Fibroblast of the conjunctiva (primary cell): Measurements from ENCODE around the gene IVD.
A peak's percentile ranks its signal among the peaks of the same experiment; 100 is the strongest.

Experiments used
- DNase-seq: peaks from one replicate; pipeline ENCODE4 v3.0.0-alpha.2; 2010; ENCODE audit warnings: low read depth

The IVD gene

DNA sequence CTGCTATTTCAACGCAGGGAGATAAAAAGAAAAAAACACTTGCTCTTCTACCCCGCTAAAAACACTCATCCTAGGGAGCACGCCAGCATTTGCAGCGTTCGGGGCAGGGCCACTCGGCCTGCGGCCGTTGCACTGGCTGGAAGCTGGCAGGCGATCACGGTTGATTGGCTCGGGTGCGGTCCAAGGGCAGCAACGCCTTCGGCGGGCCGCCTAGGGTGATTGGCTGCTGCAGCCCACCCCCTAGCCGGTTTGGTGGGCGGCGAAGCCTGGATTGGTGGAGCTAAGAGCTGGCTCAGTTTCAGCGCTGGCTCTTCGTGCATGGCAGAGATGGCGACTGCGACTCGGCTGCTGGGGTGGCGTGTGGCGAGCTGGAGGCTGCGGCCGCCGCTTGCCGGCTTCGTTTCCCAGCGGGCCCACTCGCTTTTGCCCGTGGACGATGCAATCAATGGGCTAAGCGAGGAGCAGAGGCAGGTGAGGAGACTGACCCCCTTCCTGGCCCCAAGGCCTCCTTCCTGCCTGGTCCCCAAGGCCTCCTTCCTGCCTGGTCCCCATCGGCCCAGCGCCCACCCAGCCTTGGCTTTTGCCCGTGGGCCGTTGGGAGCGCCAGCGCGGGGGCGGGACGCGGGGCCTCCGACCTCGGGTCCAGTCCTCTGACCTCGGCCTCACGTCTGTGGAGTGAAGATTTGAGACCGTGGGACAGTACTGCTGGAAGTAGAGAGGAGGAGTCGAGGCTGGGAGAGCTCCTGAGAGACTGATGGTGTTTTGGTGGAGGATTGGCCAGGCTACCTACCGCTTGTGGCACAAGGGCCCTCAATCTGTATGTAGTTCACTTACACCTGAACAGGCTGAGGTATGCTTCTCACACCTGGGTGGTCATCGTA, at the start of gene IVD:
TSS of gene IVD (plus strand) at position 295 of the 881 bp plus-strand sequence. CDS start at position 328, 33 bp downstream.
- peak; percentile 94 for DNase-seq

DNA sequence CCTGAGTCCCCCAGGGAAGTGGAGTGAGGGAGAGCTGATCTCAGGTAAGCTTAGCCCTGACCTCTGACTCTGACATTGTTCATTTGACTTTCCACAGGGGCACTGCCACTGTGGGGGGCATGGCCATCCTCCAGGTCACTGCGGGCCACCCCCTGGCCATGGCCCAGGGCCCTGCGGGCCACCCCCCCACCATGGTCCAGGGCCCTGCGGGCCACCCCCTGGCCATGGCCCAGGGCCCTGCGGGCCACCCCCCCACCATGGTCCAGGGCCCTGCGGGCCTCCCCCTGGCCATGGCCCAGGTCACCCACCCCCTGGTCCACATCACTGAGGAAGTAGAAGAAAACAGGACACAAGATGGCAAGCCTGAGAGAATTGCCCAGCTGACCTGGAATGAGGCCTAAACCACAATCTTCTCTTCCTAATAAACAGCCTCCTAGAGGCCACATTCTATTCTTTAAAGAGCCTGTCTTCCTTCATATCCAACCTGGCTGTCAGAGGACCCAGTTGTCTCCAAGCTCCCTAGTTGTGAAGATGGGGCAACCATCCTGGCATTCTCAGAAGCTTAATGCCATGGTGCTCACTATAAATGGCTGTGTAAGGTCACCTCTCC, 49.5 kb upstream of the IVD start:
- no peak for DNase-seq

DNA sequence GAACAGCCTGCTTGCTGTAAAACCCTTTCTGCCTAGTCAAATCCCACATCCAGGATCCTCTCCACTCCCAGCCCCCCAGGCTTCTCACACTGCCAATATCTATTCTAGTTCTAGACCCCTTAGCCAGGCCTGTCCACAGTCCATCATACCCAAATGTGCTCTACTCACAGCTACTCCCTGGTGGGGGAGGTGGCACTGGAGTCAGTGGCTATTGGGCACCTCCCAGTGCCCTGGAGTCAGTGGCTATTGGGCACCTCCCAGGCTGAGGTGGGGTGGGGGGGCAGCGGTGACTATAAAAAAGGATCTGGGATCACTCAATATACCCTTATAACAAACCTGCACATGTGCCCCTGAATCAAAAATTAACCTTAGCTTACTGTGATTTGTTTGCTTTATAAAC, 48.3 kb upstream of the IVD start:
- no peak for DNase-seq

DNA sequence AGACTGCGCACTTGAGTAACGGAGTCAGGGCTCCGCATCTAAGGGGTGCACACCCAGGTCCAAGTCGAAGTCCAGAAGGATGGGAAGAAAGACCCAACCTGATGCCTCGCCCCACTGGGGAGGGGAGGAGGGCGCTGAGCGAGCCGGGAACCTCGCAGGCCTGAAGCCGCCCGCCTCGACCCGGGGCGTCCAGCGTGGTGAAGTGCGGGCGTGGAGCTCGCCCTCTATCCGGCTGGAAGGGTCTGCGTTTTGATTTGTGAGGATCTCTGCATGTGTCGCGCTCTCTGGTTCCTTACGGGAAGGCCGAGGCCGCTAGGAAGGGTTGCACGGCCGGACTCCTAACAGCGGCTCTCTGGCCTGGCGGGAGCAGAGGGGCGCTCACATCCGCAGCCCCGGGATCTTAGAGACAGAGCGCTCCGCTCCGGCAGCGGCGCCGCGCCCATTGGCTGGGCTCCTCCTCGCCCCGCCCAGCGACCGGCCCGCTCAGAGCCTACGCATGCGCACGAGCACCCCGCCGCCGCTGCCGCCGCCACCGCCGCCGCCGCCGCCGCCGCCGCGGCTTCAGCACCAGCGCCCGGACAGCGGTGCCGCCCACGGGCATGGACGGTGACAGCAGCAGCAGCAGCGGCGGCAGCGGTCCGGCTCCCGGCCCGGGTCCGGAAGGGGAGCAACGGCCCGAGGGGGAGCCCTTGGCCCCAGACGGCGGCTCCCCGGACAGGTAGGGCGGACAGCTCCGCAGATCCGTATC, 47.7 kb upstream of the IVD start, which contains the start of gene DISP2:
TSS of gene DISP2 (plus strand) at position 497 of the 748 bp plus-strand sequence. CDS start at position 600, 103 bp downstream.
- peak; percentile 44 for DNase-seq

DNA sequence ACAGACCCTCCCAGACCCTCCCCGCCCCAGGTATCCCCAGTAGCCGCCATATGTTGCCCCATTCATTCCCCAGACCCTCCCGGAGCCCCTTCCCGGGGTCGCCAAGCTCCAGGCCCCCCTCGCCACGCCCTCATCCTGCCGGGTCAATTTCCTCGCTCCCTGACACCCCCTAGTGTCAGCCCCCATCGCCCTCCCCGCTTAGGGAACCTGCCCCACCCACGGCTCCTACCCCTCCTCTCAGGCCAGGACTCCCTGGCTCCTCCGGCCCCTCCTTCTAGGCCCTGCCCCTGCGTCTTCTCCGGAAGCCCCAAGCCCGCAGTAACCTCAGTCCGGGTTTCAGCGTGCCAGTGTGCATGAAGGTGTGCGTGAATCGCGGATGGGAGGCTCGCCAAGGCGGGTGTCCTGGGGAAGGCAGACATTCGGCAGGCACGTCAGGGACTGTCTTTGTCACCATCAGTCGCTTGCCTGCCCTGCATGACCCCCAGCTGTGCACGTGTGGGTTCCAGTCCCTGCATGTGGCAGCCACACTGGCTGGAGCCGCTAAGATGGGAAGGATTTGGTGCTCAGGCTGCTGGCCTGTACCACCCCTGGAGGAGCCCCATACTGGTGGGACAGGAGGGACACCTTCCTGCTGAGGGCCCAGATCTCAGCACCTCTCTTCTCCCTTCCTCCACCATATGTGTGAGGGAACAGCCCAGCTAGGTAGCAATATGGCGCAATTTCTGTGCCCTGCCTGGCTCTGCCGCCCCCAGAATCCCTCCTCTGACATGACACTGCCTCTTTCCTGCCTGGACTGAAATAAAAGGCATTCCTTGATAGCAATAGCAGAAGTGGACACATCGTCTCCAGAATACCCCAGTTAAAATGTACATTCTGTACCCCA, 46.9 kb upstream of the IVD start:
- DNase-seq = no peak

DNA sequence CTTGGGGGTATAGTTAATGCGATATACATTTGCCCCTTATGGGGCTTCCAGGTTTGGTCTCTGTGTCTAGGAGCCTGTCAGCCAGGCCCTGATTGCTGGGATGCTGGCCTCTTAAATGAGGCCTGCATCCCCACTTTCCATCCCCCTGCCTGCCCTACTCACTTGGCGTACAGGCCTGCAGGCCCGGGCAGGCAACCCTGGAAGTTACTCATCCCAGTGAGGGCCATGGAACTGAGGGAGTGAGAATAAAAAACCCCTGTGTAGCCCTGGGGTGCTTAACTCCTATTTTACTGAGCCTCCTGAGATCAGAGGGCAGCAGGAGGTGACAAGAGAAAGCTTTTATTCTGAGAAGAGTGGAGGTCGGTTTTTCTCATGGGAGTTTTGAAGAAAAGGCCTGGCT, 45.6 kb upstream of the IVD start:
- no peak for DNase-seq

DNA sequence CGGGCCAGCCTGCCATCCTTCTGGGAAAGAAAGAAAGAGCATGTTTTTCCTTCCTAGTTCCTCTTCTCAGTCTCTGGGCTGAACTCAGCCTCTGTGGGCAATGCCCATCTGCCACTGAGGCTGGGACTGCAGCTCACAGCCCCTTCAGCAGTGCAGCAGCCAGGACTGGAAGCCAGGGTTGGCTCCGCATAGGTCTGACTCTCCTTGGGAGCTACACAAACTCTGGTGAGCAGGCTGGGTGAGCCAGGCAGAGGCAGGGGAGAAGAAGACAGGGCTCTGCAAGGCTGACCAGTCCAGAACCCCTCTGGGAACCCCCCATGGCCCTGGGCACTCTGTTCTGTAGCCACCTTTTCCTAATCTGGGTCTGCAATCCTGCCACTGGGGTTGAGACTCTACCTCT, 44.0 kb upstream of the IVD start:
- DNase-seq = no peak

DNA sequence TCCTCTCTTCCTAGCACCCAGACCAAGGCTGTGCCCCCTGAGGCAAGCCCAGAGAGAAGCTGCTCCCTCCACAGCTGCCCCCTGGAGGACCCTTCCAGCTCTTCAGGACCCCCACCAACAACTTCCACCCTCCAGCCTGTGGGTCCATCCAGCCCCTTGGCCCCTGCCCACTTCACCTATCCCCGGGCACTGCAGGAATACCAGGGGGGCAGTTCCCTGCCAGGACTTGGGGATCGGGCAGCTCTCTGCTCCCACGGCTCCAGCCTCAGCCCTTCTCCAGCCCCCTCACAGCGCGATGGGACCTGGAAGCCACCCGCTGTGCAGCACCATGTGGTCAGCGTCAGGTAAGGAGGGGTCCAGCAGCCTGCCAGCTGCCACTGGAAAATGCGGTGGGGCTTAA, 42.0 kb upstream of the IVD start:
- DNase-seq = no peak

DNA sequence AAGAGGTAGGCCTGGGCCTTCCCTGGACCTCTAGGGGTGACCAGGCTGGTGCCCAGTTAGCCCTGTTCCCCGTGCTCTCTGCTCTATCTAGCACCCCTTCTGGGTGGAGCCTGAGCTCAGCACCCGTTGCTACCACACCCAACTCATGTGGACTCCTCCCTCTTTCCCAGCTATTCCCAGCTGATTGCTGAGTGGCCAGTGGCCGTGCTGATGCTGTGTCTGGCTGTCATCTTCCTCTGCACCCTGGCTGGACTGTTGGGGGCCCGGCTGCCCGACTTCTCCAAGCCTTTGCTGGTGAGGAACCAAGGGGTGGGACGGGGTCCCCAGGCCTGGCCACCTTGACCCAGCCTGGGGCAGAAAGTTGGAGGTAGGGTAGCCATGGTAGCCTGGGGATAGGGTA, 41.3 kb upstream of the IVD start:
- no peak for DNase-seq

DNA sequence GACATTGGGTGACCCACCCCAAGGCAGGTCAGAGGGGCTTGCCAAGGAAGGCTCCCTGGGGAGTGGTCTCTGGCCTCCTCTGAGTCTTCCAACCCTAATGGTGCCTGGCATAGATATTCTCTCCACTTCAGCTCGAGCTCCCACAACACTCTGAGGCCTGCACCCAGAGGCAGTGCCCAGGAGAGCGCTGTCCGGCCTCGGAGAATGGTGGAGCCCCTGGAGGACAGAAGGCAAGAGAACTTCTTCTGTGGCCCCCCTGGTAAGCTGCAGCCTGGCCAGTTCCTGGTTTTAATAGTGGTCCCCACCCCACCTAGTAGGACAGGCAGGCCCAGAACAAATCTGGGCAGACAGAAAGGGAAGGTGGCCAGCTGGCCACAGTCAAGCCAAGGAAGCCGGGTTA, 40.6 kb upstream of the IVD start:
- no peak for DNase-seq

DNA sequence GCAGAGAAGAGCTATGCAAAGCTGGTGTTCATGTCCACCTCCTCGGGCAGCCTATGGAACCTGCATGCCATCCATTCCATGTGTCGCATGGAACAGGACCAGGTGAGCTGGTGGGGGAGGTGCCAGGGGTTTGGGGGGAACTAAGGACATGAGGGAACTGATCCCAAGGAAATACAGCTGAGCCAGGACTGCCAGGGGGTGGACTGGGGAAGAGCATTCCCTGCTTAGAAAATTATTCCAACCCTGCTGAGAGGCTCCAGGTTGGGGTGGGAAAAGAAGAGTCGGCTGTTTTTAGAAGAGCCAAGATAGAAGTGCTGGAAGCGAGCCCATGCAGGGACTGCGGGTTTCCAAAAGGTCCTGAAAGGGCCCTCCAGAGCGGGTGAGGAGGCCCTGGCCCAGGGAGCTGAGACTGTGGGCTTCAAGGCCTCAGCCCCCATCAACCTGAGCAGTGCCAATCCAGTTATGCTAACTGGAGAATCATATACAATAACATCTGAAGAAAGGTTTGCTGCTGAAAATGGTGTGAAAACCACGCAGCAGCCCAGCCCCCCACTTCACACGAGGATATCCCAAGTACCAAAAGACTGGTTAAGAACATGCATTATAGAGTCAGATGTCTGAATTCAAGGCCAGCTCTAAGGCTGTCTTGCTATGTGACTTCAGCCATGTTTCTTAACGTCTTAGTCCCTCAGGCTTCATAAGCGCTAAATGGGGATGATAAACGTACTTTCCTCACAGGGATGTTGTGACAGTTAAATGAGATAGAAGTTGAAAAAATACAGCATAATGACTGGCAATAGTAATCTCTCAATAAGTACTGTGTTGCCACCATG, 39.8 kb upstream of the IVD start:
- no peak for DNase-seq

DNA sequence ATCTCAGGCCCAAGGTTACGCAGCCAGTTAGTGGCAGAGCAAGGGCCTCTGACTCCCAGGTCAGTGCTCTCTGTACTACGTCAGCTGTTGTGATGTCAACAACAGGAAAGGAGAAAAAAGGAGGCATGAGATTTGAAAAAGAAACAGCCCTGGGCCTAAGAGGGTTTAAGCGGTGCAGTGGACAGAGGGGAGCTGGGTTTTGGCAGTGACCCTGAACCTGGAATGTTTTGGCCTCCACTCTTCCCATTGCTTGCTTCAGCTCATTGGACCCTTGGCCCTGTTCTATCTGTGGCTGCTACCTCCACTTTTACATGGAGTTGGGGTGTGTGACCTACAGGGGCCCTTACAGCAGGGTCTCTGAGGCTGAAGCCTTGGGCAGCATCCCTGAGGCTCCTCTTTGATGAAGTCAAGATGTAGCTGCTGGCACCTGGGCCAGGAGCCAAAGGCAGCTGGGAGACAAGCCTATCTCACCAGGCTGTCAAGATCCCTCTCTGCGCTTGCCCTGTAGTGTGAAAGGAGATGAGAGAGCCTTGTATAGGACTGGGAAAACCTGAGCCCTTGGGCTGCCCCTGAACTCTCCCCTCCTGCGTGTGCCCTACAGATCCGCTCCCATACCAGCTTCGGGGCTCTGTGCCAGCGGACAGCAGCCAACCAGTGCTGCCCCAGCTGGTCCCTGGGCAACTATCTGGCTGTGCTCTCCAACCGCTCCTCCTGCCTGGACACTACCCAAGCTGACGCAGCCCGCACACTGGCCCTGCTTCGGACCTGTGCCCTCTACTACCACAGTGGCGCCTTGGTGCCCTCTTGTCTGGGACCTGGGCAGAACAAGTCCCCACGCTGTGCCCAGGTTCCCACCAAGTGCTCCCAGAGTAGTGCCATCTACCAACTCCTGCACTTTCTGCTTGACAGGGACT, 38.9 kb upstream of the IVD start:
- no peak for DNase-seq

DNA sequence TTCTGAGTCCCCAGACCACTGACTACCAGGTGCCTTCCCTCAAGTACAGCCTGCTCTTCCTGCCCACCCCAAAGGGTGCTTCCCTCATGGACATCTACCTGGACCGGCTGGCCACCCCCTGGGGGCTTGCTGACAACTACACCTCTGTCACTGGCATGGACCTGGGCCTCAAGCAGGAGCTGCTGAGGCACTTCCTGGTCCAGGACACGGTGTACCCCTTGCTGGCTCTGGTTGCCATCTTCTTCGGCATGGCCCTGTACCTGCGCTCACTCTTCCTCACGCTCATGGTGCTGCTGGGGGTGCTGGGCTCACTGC, 38.3 kb upstream of the IVD start:
- DNase-seq = no peak

DNA sequence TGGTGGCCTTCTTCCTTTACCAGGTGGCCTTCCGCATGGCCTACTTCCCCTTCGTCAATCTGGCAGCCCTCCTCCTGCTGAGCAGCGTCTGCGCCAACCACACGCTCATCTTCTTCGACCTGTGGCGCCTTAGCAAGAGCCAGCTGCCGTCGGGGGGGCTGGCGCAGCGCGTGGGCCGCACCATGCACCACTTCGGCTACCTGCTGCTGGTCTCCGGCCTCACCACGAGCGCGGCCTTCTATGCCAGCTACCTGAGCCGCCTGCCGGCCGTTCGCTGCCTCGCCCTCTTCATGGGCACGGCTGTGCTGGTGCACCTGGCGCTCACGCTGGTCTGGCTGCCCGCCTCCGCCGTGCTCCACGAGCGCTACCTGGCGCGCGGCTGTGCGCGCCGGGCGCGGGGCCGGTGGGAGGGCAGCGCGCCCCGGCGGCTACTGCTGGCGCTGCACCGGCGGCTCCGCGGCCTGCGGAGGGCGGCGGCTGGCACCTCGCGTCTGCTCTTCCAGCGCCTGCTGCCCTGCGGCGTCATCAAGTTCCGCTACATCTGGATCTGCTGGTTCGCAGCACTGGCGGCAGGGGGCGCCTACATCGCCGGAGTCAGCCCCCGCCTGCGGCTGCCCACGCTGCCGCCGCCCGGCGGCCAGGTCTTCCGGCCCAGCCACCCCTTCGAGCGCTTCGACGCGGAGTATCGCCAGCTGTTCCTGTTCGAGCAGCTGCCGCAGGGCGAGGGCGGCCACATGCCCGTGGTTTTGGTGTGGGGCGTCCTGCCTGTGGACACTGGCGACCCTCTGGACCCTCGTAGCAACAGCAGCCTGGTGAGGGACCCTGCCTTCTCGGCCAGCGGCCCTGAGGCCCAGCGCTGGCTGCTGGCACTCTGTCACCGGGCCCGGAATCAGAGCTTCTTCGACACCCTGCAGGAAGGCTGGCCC, 37.6 kb upstream of the IVD start:
- DNase-seq = peak; percentile 83

DNA sequence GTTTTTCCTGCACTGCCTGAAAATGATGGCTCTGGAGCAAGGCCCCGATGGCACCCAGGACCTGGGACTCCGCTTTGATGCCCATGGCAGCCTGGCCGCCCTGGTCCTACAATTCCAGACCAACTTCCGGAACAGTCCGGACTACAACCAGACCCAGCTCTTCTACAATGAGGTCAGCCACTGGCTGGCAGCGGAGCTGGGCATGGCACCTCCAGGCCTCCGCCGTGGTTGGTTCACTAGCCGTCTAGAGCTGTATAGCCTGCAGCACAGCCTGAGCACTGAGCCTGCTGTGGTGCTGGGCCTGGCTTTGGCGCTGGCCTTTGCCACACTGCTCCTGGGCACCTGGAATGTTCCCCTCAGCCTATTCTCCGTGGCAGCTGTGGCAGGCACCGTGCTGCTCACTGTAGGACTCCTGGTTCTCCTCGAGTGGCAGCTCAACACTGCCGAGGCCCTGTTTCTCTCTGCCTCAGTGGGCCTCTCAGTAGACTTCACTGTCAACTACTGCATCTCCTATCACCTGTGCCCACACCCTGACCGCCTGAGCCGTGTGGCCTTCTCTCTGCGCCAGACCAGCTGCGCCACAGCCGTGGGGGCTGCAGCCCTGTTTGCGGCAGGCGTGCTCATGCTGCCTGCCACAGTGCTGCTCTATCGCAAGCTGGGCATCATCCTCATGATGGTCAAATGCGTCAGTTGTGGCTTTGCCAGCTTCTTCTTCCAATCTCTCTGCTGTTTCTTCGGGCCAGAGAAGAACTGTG, 36.7 kb upstream of the IVD start:
- DNase-seq = no peak

DNA sequence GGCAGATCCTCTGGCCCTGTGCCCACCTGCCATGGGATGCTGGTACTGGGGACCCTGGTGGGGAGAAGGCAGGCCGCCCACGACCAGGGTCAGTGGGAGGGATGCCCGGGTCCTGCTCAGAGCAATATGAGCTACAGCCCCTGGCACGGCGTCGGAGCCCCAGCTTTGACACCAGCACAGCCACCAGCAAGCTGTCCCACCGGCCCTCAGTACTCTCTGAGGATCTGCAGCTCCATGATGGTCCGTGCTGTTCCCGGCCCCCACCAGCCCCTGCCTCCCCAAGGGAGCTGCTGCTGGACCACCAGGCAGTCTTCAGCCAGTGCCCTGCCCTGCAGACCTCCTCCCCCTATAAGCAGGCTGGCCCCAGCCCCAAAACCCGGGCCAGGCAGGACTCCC, 36.1 kb upstream of the IVD start:
- DNase-seq = no peak

DNA sequence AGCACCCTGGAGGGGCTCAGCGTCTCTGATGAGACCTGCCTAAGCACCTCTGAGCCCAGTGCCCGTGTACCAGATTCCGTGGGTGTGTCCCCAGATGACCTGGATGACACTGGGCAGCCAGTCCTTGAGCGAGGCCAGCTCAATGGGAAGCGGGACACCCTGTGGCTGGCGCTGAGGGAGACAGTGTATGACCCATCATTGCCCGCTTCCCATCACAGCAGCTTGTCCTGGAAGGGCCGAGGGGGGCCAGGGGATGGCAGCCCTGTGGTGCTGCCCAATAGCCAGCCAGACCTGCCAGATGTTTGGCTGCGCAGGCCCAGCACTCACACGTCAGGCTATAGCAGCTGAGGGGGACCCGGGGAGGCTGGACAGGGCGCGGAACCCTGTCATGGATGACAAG, 35.6 kb upstream of the IVD start:
- no peak for DNase-seq

DNA sequence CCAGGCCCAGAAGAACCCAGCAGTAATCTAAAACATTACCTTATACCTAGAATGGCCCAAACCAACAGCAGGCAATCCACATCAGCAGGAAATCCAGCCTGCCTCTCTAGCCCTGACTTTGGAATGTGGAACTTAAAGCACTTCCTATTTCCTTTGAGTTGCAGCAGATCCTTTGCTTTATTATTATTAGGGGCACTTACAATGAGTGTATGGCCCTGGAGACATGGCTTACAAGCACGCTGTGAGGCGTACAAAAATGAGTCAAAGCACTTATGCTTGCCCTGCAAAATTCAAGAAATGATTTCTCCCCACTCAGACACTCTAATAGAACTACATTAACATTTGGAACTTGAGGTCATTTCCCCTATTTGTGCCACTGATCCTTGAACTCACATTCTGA, 32.6 kb upstream of the IVD start:
- DNase-seq = no peak
